T-cell (primary cell): ENCODE results near the gene PIP5KL1. TPM values are rescaled to one million over a fixed set of nuclear protein-coding genes. Genes with fewer than 3 reads are reported as not detected.

Experiments used
- ATAC-seq, 4 experiments: fragments of 200-7000 bp in 3 of 4; fragments of 150-1000 bp in 1 of 4; cut with Tn5 transposase; replicated peaks in 1 of 4; 1 replicate in 3 of 4; 2 replicates in 1 of 4; pipeline ENCODE4 v1.10.0; 2021; ENCODE audit warnings: moderate library complexity in 3 of 4, mild to moderate bottlenecking in 2 of 4, moderate number of reproducible peaks in 1 of 4
- CTCF ChIA-PET, 2 donors: fragments of 300-600 bp; sonication (Branson Sonifier 250); formaldehyde crosslinking; loops; one replicate each; lab custom pipeline; 2022; ENCODE audit warnings: antibody characterized with exemption in 2 of 2; lab: Charles Lee
- POLR2A ChIA-PET, 2 donors: fragments of 300-600 bp; sonication (Branson Sonifier 250); formaldehyde crosslinking; loops; one replicate each; lab custom pipeline; 2022; ENCODE audit warnings: antibody characterized with exemption in 2 of 2; lab: Charles Lee
- DNase-seq, 35 experiments: peaks; one replicate each; pipeline versions ENCODE4 v3.0.0 to v3.0.0-alpha.2; 2013 to 2023
- H3K27ac ChIP-seq: one replicate; pipeline ENCODE4 v1.5.1; 2013; ENCODE audit warnings: low read length
- H3K27me3 ChIP-seq, 2 experiments: replicated peaks in 1 of 2; 1 replicate in 1 of 2; 2 replicates in 1 of 2; pipeline versions ENCODE4 v1.6.1 to v1.7.0; 2013; ENCODE audit warnings: low read length in 1 of 2, mixed read lengths in 1 of 2; ENCODE audit not compliant: control insufficient read depth in 2 of 2, insufficient read depth in 2 of 2; ENCODE audit errors: extremely low read depth in 1 of 2
- H3K36me3 ChIP-seq, 2 donors: 1 replicate in 1 of 2; 2 replicates in 1 of 2; pipeline versions ENCODE4 v1.6.1 to v1.7.0; 2013; ENCODE audit warnings: low read length in 1 of 2; ENCODE audit not compliant: control insufficient read depth in 2 of 2, insufficient read depth in 1 of 2; ENCODE audit errors: extremely low read depth in 1 of 2
- H3K4me1 ChIP-seq, 2 experiments: 1 replicate in 1 of 2; 2 replicates in 1 of 2; pipeline versions ENCODE4 v1.6.1 to v1.7.0; 2013; ENCODE audit warnings: low read length in 2 of 2, mixed read lengths in 1 of 2; ENCODE audit not compliant: insufficient read depth in 2 of 2, control insufficient read depth in 1 of 2; ENCODE audit errors: extremely low read depth in 1 of 2
- H3K4me3 ChIP-seq, 2 donors: 1 replicate in 1 of 2; 2 replicates in 1 of 2; pipeline versions ENCODE4 v1.5.1 to v1.7.0; 2013; ENCODE audit warnings: mild to moderate bottlenecking in 2 of 2, low read length in 1 of 2, moderate library complexity in 1 of 2; ENCODE audit not compliant: control insufficient read depth in 1 of 2; ENCODE audit errors: extremely low read depth in 1 of 2
- H3K9me3 ChIP-seq: 2 replicates; pipeline ENCODE4 v1.7.0; 2013
- H3K27ac Mint-ChIP-seq, 2 donors: one replicate each; pipeline ENCODE4 v1.8.0; 2020 to 2021; ENCODE audit warnings: mild to moderate bottlenecking in 2 of 2, mixed read lengths in 2 of 2
- H3K27me3 Mint-ChIP-seq, 2 donors: one replicate each; pipeline ENCODE4 v1.8.0; 2021 to 2022; ENCODE audit warnings: mixed read lengths in 2 of 2
- H3K36me3 Mint-ChIP-seq: one replicate; pipeline ENCODE4 v1.8.0; 2021; ENCODE audit warnings: mixed read lengths
- H3K4me1 Mint-ChIP-seq, 3 donors: one replicate each; pipeline ENCODE4 v1.8.0; 2020 to 2022; ENCODE audit warnings: mixed read lengths in 3 of 3, mild to moderate bottlenecking in 1 of 3
- H3K4me3 Mint-ChIP-seq, 3 donors: one replicate each; pipeline ENCODE4 v1.8.0; 2020 to 2022; ENCODE audit warnings: mild to moderate bottlenecking in 3 of 3, mixed read lengths in 3 of 3, moderate library complexity in 3 of 3
- H3K9me3 Mint-ChIP-seq, 3 donors: one replicate each; pipeline ENCODE4 v1.8.0; 2020 to 2022; ENCODE audit warnings: mixed read lengths in 3 of 3
- WGBS: methylation state at CpG from one replicate; pipeline ENCODE4 v1.1.5; 2013; ENCODE audit warnings: missing lambda C conversion rate; ENCODE audit not compliant: insufficient coverage; 5-methylcytosine and 5-hydroxymethylcytosine counted together
- total RNA-seq, 35 experiments: library from RNA in 6 of 35; stranded (reverse) in 6 of 35; fragments of 120-200 nt in 1 of 35; gene quantifications; one replicate each; pipeline versions ENCODE4 v1.2.1 to v1.2.4 and lab custom pipeline; 2013 to 2026

Gene PIP5KL1
- total RNA-seq, 5 donors from 2014 or later (not counting 1 experiment from before 2014, with no cell fraction given), result 0.99 to 5.6 (median 2.6) TPM

DNA sequence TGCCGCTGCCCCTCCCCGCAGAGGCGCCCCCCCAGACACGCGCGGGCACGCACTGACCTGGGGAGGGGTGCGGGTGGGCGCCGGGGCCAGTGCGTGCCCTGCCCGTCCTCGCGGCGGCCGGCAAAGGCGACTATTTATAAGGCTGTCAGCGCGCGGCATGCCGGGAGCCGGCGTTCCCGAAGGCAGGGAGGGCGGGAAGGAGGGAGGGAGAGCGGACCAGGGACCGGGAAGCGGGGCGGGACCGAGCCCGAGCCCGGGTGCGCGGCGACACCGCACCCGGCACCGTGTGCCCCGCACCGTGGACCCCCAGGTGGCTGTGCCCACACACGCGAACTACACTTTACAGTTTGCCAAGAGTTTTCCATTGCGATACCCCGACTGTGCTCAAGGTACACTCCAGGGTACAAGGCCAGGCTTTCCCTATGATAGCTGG lies 53.0 kb downstream of the PIP5KL1 start, which contains the start of gene AK1:
Gene AK1, minus strand, starts transcription at position 110 of the 433 bp plus-strand sequence. CDS start 3,058 bp downstream, outside the sequence.
- H3K27ac Mint-ChIP-seq, result no peak within 1 kb of the TSS
- peaks cover 0 to 11% of the 10 kb centered on the region in 2 experiments for H3K4me1 ChIP-seq
- 9% methylated on average over 37 of the region's 44 CpGs for WGBS
- H3K4me3 ChIP-seq, result no peak within 1 kb of the TSS
- no peak within 1 kb of the TSS for H3K27ac ChIP-seq
- CTCF ChIA-PET, result interaction anchor here in 1 of 2 donors (0.7 kb wide), 1 partner anchor 53 kb away, joined by 3 read pairs; no protein-coding TSS in a partner anchor
- peak within 1 kb of the TSS in 2 of 3 donors; percentile 6 to 43 for H3K4me3 Mint-ChIP-seq
- no peaks in the 10 kb centered on the region for H3K9me3 Mint-ChIP-seq
- H3K36me3 ChIP-seq, result no peaks in the 10 kb centered on the region
- POLR2A ChIA-PET, result no interaction called here
- peaks cover 0 to 25% of the 10 kb centered on the region in 2 experiments for H3K27me3 ChIP-seq
- peaks cover 10 to 16% (median 15%) of the 10 kb centered on the region in 3 donors for H3K4me1 Mint-ChIP-seq
- no peaks in the 10 kb centered on the region for H3K9me3 ChIP-seq
- DNase-seq, result no peak
- no peaks in the 10 kb centered on the region for H3K36me3 Mint-ChIP-seq
- peak in 1 of 4 experiments; percentile 24 for ATAC-seq
- peaks cover 0 to 4% of the 10 kb centered on the region in 2 donors for H3K27me3 Mint-ChIP-seq

DNA sequence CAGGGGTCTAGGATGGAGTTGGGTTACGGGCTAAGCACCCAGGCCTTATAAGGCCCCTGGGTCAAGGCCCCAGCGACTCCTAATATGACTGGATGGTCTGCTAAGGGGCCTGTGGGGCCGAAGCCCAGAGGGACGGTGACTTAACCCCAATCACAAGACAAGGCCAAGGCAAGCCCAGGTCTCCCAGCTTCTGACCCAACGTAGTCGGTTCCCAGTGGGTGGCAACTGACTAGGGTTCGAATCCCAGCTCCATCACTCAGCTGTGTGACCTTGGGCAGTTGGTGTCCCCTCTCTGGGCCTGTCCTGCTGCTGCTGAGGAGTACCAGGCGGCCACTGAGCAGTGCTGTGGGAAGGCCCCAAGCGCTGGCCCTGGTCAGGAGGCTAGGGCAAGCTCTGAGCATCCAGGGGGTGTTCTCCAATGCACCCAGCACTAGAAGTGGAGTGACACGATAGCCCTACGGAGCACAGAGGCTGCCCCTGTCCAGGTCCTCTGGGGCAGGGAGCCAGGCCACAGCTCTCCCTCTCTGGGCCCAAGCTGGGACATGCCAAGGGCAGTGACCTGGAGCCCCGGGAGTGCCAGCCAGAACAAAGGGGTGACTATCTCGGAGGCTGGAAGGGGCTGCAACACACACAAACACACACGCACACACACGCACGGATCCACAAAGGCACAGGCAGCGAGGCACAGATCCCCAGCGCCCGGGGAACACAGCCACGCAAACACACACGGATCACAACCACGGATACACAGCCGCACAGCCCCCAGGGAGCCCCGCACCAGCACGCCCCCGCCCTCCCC lies 53.6 kb downstream of the PIP5KL1 start:
- Mint-ChIP-seq H3K9me3 (no peaks in the 10 kb centered on the region), H3K27me3 (peaks cover 0 to 4% of the 10 kb centered on the region in 2 donors), H3K4me1 (peaks cover 9 to 13% (median 10%) of the 10 kb centered on the region in 3 donors), H3K27ac (no peak overlapping the region), H3K4me3 (peak overlapping the region in 2 of 3 donors; percentile 6 to 17), H3K36me3 (no peaks in the 10 kb centered on the region)
- Histone ChIP-seq H3K4me3 (no peak overlapping the region), H3K4me1 (peaks cover 0 to 11% of the 10 kb centered on the region in 2 experiments), H3K27me3 (peaks cover 0 to 25% of the 10 kb centered on the region in 2 experiments), H3K27ac (no peak overlapping the region), H3K36me3 (no peaks in the 10 kb centered on the region), H3K9me3 (no peaks in the 10 kb centered on the region)
- ATAC-seq (peak in 1 of 4 experiments; percentile 11), DNase-seq (no peak)
- POLR2A ChIA-PET, result no interaction called here
- CTCF ChIA-PET, result interaction anchor here in 1 of 2 donors (0.7 kb wide), 1 partner anchor 53 kb away, joined by 3 read pairs; no protein-coding TSS in a partner anchor
- WGBS, result 60% methylated on average over 23 of the region's 26 CpGs

DNA sequence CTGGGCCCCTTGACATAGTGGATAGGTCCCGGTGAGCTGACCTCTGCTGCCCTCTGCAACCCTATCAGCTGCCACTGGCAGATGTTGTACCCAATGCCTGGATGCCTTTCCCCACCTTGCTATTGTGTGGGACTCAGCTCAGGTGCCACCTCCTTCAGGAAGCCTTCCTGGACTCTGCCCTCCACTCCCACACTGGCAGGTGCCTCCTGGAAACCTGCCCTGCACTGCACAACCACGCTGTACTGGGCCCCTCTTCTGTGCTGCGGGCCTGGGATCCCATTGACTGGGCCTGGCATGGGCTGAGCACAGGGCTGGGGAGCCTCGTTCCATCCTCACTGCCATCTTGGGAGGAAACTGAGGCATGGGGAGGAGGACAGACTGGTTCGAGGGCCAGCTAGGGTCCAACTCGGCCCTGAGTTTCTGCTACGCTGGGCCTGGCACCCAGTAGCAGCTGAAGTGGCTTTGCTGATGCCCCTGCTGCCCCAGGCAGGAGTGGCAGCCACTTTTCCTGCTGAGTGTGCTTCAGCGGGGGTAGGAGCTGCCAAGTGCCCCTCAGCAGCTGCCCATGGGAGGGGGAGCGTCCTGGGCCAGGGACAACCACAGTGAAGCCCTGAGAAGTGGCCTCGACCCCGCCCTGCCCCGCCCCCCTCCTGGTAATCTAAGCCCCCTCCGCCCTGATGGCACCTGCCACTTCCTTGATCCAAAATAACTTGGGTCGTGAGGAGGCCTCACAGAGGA lies 54.4 kb downstream of the PIP5KL1 start:
- ChIA-PET POLR2A (no interaction called here), CTCF (no interaction called here)
- Histone ChIP-seq H3K27ac (no peak overlapping the region), H3K9me3 (no peaks in the 10 kb centered on the region), H3K4me1 (peaks cover 0 to 11% of the 10 kb centered on the region in 2 experiments), H3K36me3 (no peaks in the 10 kb centered on the region), H3K4me3 (no peak overlapping the region), H3K27me3 (peaks cover 0 to 25% of the 10 kb centered on the region in 2 experiments)
- ATAC-seq (no peak), DNase-seq (no peak)
- peaks cover 9 to 13% (median 10%) of the 10 kb centered on the region in 3 donors for H3K4me1 Mint-ChIP-seq
- 83% methylated on average over 8 of the region's 14 CpGs for WGBS
- H3K9me3 Mint-ChIP-seq, result no peaks in the 10 kb centered on the region
- H3K27me3 Mint-ChIP-seq, result peaks cover 0 to 4% of the 10 kb centered on the region in 2 donors
- H3K36me3 Mint-ChIP-seq, result no peaks in the 10 kb centered on the region
- H3K27ac Mint-ChIP-seq, result no peak overlapping the region
- no peak overlapping the region for H3K4me3 Mint-ChIP-seq

DNA sequence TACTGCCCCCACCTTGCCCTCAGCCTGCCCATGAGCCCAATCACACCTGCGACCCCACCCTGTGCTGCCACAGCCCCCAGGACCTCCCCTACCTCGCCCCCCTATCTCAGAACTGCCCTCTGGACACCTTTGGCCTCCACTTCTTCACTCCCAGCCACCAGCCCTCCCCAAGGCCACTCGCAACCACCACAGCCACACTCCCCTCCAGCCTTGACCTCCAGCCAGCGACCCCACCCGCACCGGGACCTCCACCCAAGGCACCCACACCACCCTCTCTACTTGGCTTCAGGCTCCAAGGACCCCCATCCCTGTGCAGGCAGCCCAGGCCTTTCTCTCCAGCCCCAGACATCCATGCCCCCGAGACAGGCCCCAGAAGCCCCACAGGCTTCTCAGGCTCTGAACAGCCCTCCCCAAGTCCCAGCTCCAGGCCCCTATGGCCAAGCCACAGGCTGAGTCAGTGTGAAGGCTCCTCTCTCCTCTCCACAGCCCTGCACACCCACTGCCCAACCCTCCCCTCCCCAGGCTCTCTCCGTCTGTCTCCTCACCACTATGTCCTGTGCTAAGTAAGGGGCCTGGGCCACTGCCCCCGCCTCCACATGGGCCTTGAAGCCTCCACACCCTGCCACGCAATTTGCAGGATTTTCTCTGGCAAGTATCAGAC lies 55.1 kb downstream of the PIP5KL1 start:
- ChIA-PET CTCF (no interaction called here), POLR2A (no interaction called here)
- H3K9me3 Mint-ChIP-seq, result no peaks in the 10 kb centered on the region
- Histone ChIP-seq H3K4me1 (peaks cover 0 to 11% of the 10 kb centered on the region in 2 experiments), H3K27me3 (peaks cover 0 to 25% of the 10 kb centered on the region in 2 experiments), H3K36me3 (no peaks in the 10 kb centered on the region), H3K4me3 (no peak overlapping the region), H3K27ac (no peak overlapping the region), H3K9me3 (no peaks in the 10 kb centered on the region)
- ATAC-seq (no peak), DNase-seq (no peak)
- no peak overlapping the region for H3K27ac Mint-ChIP-seq
- no peak overlapping the region for H3K4me3 Mint-ChIP-seq
- H3K4me1 Mint-ChIP-seq, result peaks cover 9 to 13% (median 10%) of the 10 kb centered on the region in 3 donors
- no peaks in the 10 kb centered on the region for H3K36me3 Mint-ChIP-seq
- H3K27me3 Mint-ChIP-seq, result peaks cover 0 to 4% of the 10 kb centered on the region in 2 donors
- 82% methylated on average over 10 of the region's 10 CpGs for WGBS

DNA sequence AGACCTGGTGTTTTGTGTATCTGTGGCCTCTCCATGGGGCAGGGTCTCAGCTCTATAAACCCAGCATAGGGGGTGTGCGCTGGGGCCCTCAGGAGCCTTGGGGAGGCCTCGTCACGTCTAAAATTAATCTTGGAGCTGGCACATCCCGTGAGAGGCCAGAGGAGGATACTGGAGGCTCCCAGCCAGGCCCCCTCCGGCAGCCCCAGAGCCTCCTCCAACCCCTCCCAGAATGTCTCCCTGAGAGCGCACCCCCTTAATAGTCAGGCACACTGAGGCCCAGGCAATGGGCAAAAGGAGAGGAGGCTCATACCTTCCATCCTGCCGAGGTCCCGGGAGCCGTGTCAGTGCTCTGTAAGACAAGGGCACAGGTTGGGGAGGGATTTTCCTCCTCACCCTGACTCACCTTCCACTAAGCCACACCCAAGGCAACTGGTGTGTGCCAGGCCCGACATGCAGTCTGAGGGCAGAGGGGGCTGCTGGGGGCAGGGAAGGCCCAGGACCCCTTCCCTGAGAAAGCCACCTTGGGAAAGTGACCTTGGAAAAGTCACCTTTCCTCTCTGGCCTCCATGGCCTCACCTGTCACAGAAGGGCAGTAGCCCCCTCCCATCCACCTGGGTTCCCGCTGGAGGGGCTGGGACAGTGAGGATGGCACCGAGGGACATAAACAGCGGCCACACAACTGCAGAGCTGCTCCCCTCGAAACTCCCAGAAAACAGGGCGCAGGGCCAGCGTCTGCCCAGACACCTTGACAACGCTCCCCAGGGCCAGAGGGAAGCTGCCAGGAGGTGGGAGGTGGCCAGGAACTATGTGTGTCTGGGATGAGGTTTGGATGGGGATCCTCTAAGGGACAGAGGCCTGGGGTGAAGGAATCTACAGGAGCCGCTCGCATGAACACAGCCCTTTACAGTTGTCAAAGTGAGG lies 56.0 kb downstream of the PIP5KL1 start:
- CTCF ChIA-PET, result interaction anchor here in 1 of 2 donors (0.6 kb wide), 1 partner anchor 578 kb away, joined by 8 read pairs; no protein-coding TSS in a partner anchor
- 100% methylated on average over 10 of the region's 19 CpGs for WGBS
- no peaks in the 10 kb centered on the region for H3K36me3 Mint-ChIP-seq
- ATAC-seq, result no peak
- peaks cover 9 to 13% (median 10%) of the 10 kb centered on the region in 3 donors for H3K4me1 Mint-ChIP-seq
- H3K4me3 Mint-ChIP-seq, result no peak overlapping the region
- H3K27ac ChIP-seq, result no peak overlapping the region
- no peak overlapping the region for H3K4me3 ChIP-seq
- DNase-seq, result no peak
- H3K9me3 Mint-ChIP-seq, result no peaks in the 10 kb centered on the region
- no peaks in the 10 kb centered on the region for H3K9me3 ChIP-seq
- H3K27ac Mint-ChIP-seq, result no peak overlapping the region
- peaks cover 0 to 25% of the 10 kb centered on the region in 2 experiments for H3K27me3 ChIP-seq
- peaks cover 0 to 19% of the 10 kb centered on the region in 2 experiments for H3K4me1 ChIP-seq
- H3K36me3 ChIP-seq, result no peaks in the 10 kb centered on the region
- POLR2A ChIA-PET, result no interaction called here
- H3K27me3 Mint-ChIP-seq, result peaks cover 0 to 4% of the 10 kb centered on the region in 2 donors
